HG03139 (cell line): ENCODE data around the gene KCNH4.

ENCODE experiments used
- ATAC-seq: cut with Tn5 transposase; IDR thresholded peaks from one replicate; pipeline ENCODE4 v1.9.1; 2021; ENCODE audit not compliant: unreplicated experiment

Gene KCNH4

DNA sequence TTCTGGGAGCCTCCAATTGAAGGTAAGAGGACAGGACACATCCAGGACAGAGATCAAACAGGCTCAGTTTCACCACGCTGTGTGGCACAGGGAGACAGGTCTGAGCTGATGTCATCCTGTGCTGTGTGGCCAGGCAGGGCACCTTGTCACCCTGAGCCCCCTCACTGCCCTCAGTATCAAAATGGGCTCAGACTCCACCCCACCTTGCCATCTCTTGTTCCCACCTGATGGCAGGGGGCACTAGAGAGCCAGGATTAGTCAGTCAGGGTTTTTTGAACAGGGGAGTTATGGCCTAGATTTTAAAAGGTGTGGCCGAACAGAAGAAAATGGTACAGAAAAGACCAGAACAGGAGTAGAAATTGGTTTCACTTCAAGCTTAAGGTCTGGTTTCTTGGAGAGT lies 62.4 kb downstream of the KCNH4 start:
- ATAC-seq, result no peak

GRCh38 chr17:42118126-42118510 lies 62.8 kb downstream of the KCNH4 start:
- no peak for ATAC-seq

DNA sequence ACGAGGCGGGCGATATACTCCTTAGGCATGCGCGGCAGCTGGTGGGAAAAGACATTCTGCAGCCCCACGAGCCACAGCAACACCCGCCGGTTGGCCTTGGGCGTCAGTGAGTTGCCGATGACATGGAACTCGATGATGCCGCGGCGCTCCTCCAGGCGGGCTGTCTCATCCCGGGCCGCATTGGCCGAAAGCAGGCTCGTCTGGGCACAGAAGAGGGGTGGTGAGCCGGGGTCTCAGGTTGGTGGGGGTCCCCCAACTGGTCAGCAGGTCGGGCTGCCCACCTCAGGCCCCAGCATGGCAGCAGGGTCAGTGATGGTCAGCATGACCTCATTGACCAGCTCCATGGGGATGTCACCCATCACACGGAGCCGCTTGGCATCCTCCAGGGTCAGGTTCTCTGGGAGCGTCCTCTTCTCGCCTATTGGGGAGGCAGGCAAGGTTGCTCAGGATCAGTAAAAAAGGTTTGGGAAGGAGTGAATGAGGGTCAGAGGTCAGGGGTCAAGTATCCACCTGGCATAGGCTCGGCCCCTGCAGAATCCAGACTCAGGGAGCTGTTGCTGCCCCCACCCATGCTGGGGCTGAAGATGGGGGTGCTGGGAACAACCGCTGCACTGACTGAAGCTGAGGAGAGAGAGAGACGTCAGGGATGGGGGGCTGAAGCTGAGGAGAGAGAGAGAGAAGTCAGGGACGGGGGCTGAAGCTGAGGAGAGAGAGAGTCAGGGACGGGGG lies 63.4 kb downstream of the KCNH4 start:
- no peak for ATAC-seq

DNA sequence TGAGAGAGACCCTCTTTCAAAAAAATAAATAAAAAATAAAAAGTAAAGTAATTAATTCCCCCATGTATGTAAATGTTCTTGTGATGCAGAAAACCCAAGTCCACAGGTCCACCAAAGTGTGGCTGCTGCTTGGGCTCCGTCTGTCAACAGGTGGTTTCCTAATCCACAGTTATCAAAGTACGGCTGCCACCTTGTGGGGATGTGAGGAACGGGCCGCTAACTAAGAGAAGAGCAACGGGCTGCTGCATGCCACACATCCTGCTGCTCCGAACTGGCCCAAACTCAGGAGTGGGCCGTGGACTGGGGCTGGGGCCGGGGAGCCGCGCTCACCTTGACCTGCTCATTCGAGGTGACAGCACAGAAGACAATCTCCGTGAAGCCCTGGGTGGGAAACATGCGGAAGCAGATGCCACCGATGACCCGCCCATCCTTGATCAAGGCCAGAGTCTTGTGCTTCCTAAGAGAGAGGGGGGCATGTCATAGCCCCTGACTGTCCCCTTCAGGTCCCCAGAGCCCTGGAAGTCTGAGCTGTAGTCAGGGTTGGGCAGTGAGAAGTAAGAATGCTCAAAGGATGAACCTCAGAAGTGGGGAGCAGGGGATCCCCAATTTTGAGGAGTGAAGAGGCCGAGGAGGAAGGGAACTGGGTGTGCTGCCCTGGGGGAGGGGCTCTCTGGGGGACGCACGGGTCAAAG lies 64.1 kb downstream of the KCNH4 start:
- ATAC-seq, result no peak

DNA sequence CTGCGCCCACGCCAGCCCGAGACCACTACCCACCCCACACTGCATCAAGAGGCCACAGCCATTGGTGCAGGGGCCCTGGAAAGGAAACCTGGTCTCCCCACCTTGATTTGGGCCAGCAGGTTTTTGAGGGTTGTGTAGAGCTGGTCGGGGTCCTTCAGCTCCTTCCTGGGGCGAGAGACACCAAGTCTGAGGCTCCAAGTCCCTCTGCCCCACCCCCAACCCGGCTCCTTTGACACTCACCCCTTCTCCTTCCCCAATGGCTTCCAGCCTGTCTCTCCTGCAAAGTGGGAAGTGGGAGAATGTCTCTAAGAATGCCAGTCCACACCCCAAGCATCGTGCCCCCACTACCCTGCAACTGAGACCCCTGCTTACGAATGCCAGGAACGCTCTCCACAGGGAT lies 66.8 kb downstream of the KCNH4 start:
- no peak for ATAC-seq

DNA sequence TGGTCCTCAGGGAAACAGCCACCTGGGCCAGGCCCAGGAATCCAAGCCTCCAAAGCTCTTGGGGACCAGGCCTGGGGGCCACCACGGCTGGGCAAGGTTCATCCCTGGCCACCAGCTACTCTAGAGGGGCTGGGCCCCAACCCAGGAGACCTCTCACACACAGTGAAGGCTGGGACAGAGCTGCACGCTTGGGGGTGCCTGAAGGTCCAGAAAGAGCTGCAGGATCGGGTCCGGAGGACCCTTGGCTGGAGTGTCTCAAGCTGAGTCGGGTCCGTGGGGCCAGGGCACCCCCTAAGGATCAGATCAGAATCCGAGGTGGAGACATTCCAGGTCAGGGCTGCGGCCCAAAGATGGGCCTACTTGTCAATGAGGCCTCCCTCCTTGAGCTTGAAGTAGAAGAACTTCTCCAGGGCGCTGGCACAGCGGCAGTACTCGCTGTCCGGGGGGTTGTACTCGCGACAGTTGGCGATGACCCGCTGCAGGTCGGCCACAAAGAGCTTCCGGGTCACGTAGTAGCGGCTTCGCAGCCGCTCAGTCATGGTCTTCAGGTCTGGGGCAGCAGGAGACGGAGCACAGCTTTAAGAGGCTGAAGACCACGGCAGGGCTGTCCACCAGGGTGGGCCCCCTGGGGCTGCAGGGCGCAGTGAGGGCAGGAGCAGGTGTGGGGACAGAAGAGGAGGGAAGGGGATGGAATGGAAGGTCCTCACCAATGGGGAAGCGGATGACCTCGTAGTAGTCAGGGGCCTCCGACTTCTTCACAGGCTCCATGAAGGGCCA lies 67.5 kb downstream of the KCNH4 start:
- ATAC-seq, result no peak

DNA sequence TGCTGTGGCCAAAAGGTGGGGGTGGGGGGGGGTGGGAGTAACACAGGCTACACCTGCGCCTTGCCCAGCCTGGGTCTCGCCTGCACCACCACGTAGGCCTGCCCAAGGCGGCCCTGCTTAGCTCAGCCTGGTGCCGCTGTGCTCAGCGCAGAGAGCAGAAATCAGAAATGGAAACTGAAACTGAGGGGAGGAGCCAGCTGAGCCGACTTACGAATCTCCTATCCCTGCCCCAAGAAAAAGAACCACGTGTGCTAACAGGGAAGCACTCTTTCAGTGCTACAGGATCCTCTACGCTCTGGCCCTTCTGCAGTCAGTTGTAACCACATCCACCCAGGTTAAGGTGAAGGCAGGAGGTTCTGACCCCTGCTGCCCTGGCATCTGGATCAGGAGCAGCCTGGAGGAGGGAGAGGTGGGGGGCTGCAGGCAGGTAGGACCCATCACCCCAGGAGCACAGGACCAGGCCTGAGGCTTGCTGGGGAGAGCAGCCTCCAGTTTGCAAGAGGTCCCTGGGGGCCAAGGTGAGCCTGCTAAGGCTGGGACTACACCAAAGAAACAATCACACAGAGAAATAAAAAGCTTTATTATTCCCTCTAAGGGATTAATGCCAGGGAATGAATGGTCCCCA lies 68.3 kb downstream of the KCNH4 start, which contains the start of gene DHX58:
Gene DHX58 (minus strand): TSS at position 163 of the 625 bp plus-strand sequence. CDS start 822 bp downstream, outside the sequence.
- ATAC-seq, result peak; percentile 44

DNA sequence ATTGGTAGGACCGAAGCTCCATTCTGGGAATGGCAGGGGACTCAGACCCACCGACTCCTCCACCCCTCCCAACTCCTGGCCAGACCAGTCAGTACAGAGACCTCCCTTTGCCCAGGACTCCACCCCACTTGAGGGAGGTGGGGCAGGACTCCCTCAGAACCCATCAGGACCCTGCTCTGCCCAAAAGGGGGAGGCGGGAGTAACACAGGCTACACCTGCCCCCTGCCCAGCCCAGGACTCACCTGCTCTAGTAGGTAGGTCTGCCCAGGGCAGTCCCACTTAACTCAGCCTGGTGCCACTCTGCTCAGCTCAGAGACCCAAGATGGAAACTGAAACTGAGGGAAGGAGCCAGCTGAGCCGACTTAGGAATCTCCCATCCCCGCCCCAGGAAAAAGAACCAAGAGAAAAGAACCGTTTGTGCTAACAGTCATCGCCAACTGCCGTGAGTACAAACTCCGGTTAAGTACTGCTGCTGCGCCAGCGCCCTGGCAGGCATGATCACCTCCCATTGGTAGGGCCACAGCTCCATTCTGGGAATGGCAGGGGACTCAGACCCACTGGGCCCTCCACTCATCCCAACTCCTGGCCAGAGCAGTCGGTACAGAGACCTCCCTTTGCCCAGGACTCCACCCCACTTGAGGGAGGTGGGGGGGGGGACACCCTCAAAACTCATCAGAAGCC lies 68.9 kb downstream of the KCNH4 start:
- no peak for ATAC-seq

GRCh38 chr17:42111265-42111636 lies 69.7 kb downstream of the KCNH4 start:
- no peak for ATAC-seq

DNA sequence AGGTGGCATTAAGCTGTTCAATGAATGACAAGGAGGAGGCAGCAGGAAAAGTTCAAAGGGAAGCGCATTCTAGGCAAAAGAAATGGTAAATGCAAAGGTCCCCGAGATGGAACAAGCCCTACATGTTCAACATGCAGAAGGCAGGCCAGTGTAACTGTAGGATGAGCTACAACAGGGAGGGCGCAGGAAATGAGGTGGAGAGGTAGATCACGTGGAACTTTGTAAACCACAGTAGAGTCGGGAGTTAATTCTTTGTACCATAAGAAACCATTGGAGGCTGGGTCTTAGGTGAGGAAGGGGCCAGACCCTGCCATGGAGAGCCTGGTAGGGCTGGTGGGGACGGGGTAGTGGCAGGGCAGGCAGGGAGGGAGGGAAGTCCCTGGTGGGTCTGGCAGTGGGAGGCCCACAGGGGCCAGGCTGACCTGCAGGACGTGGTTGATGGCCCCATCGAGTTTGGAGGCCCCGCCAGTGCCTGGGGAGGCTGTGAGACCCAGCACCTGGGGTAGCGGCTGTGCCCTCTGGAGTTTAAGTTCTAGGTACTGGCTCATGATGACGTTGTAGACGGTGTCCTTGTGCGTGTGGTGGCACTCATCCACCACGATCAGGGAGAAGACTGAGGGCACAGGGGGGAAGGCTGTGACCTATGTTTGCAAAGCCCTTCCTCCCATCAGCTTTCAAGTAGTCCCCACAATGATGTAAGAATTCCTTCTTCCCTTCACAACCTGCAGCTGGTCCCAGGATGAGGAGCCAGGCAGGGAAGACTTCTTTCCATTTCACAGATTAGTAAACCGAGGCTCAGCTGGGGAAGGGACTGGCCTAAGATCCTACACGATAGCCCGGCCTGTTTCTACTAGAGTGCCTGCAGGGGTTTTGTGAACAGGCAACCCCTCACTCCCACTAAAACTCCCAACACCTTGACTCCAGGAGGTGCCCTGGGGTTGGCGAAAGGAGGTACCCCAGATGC lies 70.4 kb downstream of the KCNH4 start:
- no peak for ATAC-seq

GRCh38 chr17:42109086-42109485 lies 71.9 kb downstream of the KCNH4 start:
- no peak for ATAC-seq

- ATAC-seq, result peak; percentile 66
These were observed 73.1 kb downstream of the KCNH4 start for GRCh38 chr17:42107597-42108576.

- ATAC-seq, result no peak
These were observed 73.8 kb downstream of the KCNH4 start for GRCh38 chr17:42107124-42107523.
